HepG2 (cell line): ENCODE data around the gene ADAP2. TPM values are rescaled to one million over a fixed set of nuclear protein-coding genes. Genes with fewer than 3 reads are reported as not detected.

ENCODE experiments used
- CENPX ChIP-seq: sonication (generic); formaldehyde crosslinking; IDR thresholded peaks from 2 replicates; pipeline ENCODE4 v1.9.0; 2021; ENCODE audit warnings: mild to moderate bottlenecking, missing genetic modification reagents, moderate library complexity
- ELF4 ChIP-seq: sonication (generic); formaldehyde crosslinking; IDR thresholded peaks from 2 replicates; pipeline ENCODE4 v1.5.0; 2020; ENCODE audit warnings: missing genetic modification reagents, mild to moderate bottlenecking, moderate library complexity, borderline replicate concordance
- HDAC1 ChIP-seq: sonication (generic); formaldehyde crosslinking; IDR thresholded peaks from 2 replicates; pipeline ENCODE4 v1.5.1; 2020; ENCODE audit warnings: mild to moderate bottlenecking, missing genetic modification reagents
- MTF1 ChIP-seq: sonication (generic); formaldehyde crosslinking; IDR thresholded peaks from 2 replicates; pipeline ENCODE4 v1.5.0; 2020; ENCODE audit warnings: missing genetic modification reagents
- MXI1 ChIP-seq: IDR thresholded peaks from 3 replicates; pipeline ENCODE4 v1.6.1; 2012; ENCODE audit warnings: low read depth, low read length, inconsistent platforms, borderline replicate concordance
- PITX1 ChIP-seq: sonication (generic); formaldehyde crosslinking; IDR thresholded peaks from 2 replicates; pipeline ENCODE4 v1.5.1; 2020; ENCODE audit warnings: mild to moderate bottlenecking, missing genetic modification reagents
- PRMT3 ChIP-seq: sonication (generic); formaldehyde crosslinking; IDR thresholded peaks from 2 replicates; pipeline ENCODE4 v1.8.1; 2022; ENCODE audit warnings: low read depth, mild to moderate bottlenecking, moderate library complexity, missing genetic modification reagents, borderline replicate concordance
- RBM22 ChIP-seq: fragments of 200-400 bp; formaldehyde crosslinking; optimal IDR thresholded peaks from 2 replicates; pipeline ENCODE3; 2017; ENCODE audit warnings: mild to moderate bottlenecking, low read length, moderate library complexity
- ZFP62 ChIP-seq: sonication (generic); formaldehyde crosslinking; IDR thresholded peaks from 2 replicates; pipeline ENCODE4 v1.4.0; 2020; ENCODE audit warnings: missing genetic modification reagents
- ZNF407 ChIP-seq: sonication (generic); formaldehyde crosslinking; IDR thresholded peaks from one replicate; pipeline ENCODE4 v1.5.1; 2020; ENCODE audit warnings: mild to moderate bottlenecking, missing genetic modification reagents; ENCODE audit errors: not compliant biosample characterization
- ZNF652 ChIP-seq: IDR thresholded peaks from 2 replicates; pipeline ENCODE4 v1.6.1; 2016; ENCODE audit warnings: low read depth, borderline replicate concordance
- polyA plus RNA-seq, 8 experiments: library from polyadenylated mRNA; depleted of rRNA in 3 of 8; stranded (reverse) in 7 of 8; unstranded in 1 of 8; fragments of >200 nt; fragmentation: Illumina TruSeq in 4 of 8; extraction: Trizol in 4 of 8; gene quantifications; 2 replicates each; pipeline versions ENCODE4 v1.2.1 to v1.2.3, GENCODE V29; 2011 to 2016; ENCODE audit warnings: low read depth in 4 of 8, missing spikeins in 1 of 8, mixed read lengths in 1 of 8; ENCODE audit not compliant: insufficient read depth in 1 of 8
- total RNA-seq, 5 experiments: library from RNA; depleted of rRNA; stranded (reverse); fragments of >200 nt; fragmentation: Illumina TruSeq; extraction: Trizol; gene quantifications; 2 replicates each; pipeline ENCODE4 v1.2.3, GENCODE V29; 2016; ENCODE audit warnings: low read depth in 1 of 5
- TF ChIP-seq, protein P1 (sequence below): sonication (generic); formaldehyde crosslinking; IDR thresholded peaks from 2 replicates; pipeline ENCODE4 v1.5.1; 2020; ENCODE audit warnings: missing genetic modification reagents, mild to moderate bottlenecking, borderline replicate concordance
- TF ChIP-seq, protein P2 (sequence below): sonication (generic); formaldehyde crosslinking; IDR thresholded peaks from 2 replicates; pipeline ENCODE4 v1.4.0; 2020; ENCODE audit warnings: missing genetic modification reagents

Gene ADAP2
- total and polyA plus RNA-seq, 2 of the 13 experiments (the other 11 are each of a cell fraction or from before 2014, with no cell fraction given) = 0.51 to 0.70 TPM

- TF ChIP-seq ZNF407 (CRISPR knock-in tag) = no peak
- TF ChIP-seq, protein P1, sequence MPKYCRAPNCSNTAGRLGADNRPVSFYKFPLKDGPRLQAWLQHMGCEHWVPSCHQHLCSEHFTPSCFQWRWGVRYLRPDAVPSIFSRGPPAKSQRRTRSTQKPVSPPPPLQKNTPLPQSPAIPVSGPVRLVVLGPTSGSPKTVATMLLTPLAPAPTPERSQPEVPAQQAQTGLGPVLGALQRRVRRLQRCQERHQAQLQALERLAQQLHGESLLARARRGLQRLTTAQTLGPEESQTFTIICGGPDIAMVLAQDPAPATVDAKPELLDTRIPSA = no peak
- TF ChIP-seq PRMT3 (CRISPR knock-in tag) = no peak
- peak; percentile 23; the same call in 1 of the 2 replicates for TF ChIP-seq ZNF652 (CRISPR knock-in tag)
- peak; percentile 10; the same call in 1 of the 3 replicates for TF ChIP-seq MXI1
- TF ChIP-seq HDAC1 (CRISPR knock-in tag) = peak; percentile 71
- peak; percentile 81 for TF ChIP-seq PITX1 (CRISPR knock-in tag)
- TF ChIP-seq ZFP62 (CRISPR knock-in tag) = no peak
- TF ChIP-seq ELF4 (CRISPR knock-in tag) = no peak
- TF ChIP-seq MTF1 (CRISPR knock-in tag) = no peak
- no peak for TF ChIP-seq CENPX
- no peak for TF ChIP-seq RBM22
- TF ChIP-seq, protein P2, sequence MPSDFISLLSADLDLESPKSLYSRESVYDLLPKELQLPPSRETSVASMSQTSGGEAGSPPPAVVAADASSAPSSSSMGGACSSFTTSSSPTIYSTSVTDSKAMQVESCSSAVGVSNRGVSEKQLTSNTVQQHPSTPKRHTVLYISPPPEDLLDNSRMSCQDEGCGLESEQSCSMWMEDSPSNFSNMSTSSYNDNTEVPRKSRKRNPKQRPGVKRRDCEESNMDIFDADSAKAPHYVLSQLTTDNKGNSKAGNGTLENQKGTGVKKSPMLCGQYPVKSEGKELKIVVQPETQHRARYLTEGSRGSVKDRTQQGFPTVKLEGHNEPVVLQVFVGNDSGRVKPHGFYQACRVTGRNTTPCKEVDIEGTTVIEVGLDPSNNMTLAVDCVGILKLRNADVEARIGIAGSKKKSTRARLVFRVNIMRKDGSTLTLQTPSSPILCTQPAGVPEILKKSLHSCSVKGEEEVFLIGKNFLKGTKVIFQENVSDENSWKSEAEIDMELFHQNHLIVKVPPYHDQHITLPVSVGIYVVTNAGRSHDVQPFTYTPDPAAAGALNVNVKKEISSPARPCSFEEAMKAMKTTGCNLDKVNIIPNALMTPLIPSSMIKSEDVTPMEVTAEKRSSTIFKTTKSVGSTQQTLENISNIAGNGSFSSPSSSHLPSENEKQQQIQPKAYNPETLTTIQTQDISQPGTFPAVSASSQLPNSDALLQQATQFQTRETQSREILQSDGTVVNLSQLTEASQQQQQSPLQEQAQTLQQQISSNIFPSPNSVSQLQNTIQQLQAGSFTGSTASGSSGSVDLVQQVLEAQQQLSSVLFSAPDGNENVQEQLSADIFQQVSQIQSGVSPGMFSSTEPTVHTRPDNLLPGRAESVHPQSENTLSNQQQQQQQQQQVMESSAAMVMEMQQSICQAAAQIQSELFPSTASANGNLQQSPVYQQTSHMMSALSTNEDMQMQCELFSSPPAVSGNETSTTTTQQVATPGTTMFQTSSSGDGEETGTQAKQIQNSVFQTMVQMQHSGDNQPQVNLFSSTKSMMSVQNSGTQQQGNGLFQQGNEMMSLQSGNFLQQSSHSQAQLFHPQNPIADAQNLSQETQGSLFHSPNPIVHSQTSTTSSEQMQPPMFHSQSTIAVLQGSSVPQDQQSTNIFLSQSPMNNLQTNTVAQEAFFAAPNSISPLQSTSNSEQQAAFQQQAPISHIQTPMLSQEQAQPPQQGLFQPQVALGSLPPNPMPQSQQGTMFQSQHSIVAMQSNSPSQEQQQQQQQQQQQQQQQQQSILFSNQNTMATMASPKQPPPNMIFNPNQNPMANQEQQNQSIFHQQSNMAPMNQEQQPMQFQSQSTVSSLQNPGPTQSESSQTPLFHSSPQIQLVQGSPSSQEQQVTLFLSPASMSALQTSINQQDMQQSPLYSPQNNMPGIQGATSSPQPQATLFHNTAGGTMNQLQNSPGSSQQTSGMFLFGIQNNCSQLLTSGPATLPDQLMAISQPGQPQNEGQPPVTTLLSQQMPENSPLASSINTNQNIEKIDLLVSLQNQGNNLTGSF (CRISPR knock-in tag) = no peak
Observed at GRCh38 chr17:30915833-30916611, 5.7 kb upstream of the ADAP2 start (continued).
